Measurements from ENCODE around the gene CDC25B. TPM values are rescaled to one million over a fixed set of nuclear protein-coding genes. Genes with fewer than 3 reads are reported as not detected.

Gene CDC25B
- total RNA-seq, 1 donor from 2014 or later, result 7.5 TPM

DNA sequence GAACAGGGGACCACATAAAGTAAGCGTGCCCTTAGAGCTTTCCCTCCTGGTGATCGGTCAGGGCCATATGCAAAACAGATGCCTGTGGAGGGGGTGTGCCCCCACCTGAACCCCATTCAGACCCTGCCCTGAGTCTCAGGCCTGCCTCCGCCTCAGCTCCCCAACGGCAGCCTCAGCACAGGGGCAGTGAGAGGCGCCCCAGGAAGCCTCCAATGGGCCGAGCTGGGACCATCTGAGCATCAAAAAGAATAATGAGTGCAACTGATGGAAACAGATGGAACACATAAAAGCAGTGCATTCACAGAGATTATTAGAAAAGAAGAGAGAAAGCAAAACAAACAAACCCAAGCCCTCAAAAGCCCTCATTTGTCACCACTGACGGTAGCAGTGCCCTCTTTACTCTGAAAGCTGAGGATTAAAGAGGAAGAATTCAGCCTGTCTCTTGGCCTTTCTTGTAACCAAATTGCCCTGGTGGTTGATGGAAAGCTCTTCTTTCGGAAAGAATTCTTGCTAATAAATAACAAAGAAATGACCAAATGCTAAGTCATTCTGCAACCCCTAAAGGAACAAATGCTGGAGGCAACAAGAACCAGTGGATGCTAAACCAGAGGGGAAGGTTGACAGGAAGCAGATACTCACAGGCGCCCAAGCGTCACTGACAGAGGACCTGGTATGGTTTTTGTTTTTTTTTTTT lies 35.3 kb upstream of the CDC25B start:
- DNase-seq (no peak), ATAC-seq (no peak)
- intact Hi-C loops (cut with micrococcal nuclease), result no loop called here

DNA sequence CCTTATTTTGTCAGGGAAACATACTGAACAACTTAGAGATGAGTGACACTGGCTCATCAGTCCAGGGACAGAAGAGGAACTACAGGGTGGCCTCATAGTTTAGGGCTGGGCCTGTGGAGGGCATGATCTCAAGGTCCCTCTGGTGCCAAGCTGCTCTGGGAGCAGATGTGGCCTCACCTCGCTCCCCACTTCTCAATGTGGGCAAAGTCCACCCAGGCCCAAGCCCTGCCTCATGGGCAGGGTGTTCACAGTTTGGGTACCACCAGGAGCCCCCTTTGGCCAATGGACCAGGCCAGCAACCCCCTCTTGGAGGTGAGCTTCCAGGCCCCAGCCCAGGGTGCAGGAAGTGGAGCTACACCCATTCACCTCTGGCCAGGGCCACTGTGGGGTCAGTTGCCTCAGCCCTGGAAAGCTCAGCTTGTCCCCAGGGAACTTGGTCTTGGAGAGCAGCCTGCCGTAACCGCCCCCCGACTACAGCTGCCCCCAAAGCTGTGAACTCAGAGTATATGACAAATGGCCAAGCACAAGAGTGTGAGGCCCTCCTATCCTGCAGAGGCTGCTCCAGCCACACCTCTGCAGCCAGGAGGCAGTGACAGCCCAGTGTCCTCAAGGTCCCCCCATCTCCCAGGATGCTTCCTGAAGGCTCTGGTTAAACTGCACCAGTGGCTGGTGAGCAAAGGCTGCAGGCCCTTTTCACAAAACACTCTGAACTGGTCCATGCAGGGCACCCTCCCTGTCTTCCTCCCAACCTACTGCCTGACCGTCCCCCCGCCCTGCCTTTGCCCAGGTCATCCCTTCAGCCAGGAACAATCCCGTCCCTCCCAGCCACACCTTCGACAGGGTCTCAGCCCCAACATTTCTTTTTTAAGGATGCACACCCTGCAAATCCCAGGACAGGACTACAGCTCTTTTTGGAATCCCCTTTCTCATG lies 32.2 kb upstream of the CDC25B start:
- no peak for DNase-seq
- intact Hi-C loops (cut with micrococcal nuclease), result no loop called here
- no peak for ATAC-seq

- intact Hi-C loops (cut with micrococcal nuclease), result no loop called here
- ATAC-seq, result no peak
These were observed 31.5 kb upstream of the CDC25B start for GRCh38 chr20:3764659-3765058.

DNA sequence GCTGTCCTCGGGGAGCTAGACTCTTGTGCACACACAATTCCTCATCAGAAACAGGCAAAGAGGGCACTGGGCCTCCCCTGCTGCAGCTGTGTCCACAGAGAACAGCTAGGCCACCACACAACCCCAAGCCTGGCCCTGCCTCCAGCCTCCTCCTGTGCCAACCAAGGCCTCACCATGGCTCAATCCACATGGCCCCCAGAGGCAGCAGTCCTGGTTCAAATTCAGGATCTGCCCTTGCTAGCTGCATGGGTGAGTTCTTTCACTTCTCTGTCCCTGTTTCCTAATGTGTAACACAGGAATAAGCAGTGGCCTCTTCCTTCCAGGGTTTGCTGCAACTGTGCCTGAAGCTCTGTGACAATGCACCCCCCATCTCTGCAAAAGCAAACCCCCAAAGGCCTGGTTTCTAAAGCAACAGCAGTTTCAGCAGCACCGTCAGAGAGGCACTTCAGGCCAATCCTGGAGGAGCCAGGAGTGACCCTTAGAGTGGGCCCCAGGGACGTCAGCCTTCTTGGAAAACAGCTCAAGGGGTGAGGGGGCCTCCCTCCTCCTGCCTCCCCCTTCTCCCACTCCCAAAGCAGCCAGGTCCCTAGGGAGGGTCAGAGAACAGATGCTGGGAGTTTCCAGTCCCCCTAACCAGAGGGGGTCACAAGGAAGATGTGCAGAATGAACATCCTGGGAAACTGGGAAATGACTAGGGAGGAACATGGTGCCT lies 30.8 kb upstream of the CDC25B start:
- intact Hi-C loops (cut with micrococcal nuclease), result no loop called here
- peak; percentile 65 for DNase-seq
- ATAC-seq, result no peak

More at GRCh38 chr20:3764659-3765058, 31.5 kb upstream of the CDC25B start:
- DNase-seq, result no peak

GRCh38 chr20:3766422-3767109 lies 29.5 kb upstream of the CDC25B start:
- intact Hi-C loops (cut with micrococcal nuclease), result no loop called here
- DNase-seq (no peak), ATAC-seq (no peak)

DNA sequence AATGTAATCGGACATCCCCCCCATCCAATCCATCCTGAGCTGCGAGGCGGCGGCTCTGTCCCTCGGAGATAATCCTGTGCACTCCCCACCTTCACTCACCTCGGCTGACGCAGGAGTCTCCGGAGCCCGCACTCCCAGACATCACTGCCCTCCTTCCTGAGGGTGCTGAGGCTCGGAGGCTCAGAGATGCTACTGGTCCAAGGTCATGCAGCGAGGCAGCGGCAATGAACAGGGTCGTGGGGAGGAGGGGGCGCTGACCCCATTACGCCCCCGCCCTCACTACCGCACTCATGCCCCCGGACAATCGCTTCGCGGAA lies 29.0 kb upstream of the CDC25B start:
- ATAC-seq, result no peak
- DNase-seq, result no peak
- intact Hi-C loops (cut with micrococcal nuclease), result no loop called here

DNA sequence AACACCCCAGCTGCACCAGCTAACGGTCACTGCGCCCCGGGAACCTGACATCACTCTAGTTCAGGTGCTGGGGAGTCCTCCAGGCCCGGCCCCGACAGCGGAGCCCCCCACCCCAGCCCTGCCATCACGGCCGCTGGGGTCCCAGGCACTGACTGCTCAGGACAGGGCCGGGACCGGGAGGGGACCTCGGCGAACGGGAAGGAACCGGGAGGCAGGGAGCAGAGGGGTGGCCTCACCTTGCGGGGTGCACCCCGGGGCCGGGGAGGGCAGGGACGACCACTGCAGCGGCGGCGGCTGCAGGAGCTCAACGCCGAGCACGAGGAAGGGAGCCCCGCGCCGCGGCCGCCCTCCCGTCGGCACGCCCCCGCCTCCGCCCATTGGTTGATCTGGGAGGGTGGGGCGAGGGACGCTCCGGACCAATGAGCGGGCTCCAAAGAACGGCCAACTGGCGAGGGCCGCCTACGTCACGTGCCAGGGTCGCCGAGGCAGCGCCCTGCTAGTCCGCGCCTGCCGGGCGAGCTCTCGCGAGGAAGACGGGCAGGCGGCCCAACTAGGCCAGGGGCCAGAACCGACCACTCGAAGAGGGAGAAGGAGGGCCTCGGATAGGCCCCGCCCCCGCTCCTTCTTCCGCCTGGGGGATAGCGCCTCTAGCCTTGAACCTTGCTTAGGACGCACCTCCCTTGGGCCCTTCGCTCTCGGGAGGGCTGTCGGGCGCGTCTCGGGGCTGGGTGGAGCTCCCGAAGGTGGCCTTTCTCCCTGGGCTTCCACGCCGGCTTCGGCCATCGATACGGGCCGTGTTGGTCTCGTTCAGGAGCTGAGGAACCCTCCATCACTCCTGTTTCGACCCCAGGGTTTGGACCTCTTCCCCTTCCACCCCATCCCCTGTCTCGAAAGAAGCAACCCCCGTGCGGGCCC lies 28.4 kb upstream of the CDC25B start, which contains the start of gene ADISSP:
Gene ADISSP (minus strand): TSS at position 327 of the 915 bp plus-strand sequence. CDS start 7,653 bp downstream, outside the sequence.
- peak; percentile 95 for ATAC-seq
- intact Hi-C loops (cut with micrococcal nuclease), result no loop called here
- peak; percentile 100 for DNase-seq

- peak; percentile 84 for DNase-seq
- intact Hi-C loops (cut with micrococcal nuclease), result no loop called here
These were observed 27.6 kb upstream of the CDC25B start for GRCh38 chr20:3768342-3769130.

DNA sequence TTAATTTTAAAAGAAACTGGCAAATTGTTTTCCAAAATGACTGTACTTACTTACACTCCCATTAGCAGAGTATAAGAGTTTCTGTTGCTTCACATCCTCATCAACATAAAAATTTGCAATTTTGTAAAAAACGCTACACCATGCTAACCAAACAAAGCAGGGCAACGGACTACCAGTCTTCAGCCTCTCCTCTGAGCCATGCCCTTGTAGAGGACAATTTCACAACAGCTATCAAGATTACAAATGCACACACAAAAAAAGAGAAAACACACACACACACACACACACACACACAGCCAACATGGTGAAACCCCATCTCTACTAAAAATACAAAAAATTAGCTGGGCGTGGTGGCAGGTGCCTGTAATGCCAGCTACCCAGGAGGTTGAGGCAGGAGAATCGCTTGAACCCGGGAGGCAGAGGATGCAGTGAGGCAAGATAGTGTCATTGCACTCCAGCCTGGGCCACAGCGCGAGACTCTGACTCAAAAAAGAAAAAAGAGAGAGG lies 24.5 kb upstream of the CDC25B start:
- ATAC-seq (no peak), DNase-seq (no peak)
- intact Hi-C loops (cut with micrococcal nuclease), result no loop called here

More at GRCh38 chr20:3768342-3769130, 27.6 kb upstream of the CDC25B start:
- ATAC-seq, result peak; percentile 64

- intact Hi-C loops (cut with micrococcal nuclease), result no loop called here
- no peak for DNase-seq
- no peak for ATAC-seq
These were observed 20.5 kb upstream of the CDC25B start for GRCh38 chr20:3775457-3776108.

DNA sequence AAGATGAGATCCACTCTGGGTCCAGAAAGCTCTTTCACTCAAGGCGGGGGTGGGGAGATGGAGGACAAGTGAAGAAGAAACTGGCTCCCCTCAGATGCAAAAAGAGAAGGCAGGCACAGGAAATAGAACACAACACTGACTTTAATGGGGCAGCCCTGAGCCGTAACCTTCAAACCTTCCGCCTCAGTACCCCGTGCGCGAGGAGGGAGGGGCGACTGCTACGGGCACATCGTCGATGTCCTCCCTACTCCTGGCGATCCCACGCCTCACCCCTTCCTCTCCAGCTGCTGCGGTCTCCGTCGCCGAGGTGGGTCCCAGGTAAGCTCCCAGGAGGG lies 18.8 kb upstream of the CDC25B start:
- peak; percentile 3 for ATAC-seq
- intact Hi-C loops (cut with micrococcal nuclease), result no loop called here
- no peak for DNase-seq

GRCh38 chr20:3777716-3778629 lies 18.1 kb upstream of the CDC25B start:
- intact Hi-C loops (cut with micrococcal nuclease), result no loop called here
- peak; percentile 71 for ATAC-seq
- DNase-seq, result peak; percentile 82

- ATAC-seq, result no peak
- intact Hi-C loops (cut with micrococcal nuclease), result no loop called here
- no peak for DNase-seq
These were observed 17.1 kb upstream of the CDC25B start for GRCh38 chr20:3778976-3779375.

DNA sequence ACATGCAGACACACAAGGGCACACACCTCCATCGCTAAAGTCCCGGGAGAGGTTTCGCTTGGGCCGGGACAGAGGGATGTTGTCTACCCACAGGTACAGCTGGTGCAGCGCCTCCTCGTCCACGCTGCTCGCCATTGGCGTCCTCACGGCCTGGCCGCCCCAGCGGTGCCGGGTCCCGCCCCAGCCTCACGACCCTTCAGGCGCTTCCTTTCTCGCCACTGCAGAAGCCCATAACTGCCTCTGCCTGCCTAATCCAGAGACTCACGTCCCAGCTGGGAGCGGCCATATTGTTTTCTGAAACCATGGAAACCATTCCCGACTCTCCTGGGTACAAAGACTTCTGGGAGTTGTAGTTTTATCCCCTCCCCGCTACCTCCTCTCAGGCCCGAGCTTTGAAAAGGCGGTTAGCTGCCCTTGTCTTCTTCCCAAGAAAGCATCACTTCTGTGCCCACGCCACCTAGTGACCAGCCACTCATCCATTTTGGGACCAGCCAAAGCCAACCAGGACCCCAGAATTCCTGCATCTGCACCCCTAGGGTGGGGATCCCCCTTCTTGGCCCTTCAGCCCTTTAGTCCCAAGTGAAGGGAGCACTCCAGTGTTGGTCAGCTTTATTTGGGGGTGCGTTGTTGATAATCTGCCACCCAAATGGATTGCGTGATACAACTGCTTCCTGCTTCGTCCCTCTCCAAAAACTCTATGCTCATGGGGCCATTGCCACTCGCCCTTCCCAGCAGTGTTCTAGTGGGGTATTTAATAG lies 14.8 kb upstream of the CDC25B start, which contains the start of gene SPEF1:
Gene SPEF1 (minus strand): TSS at position 296 of the 758 bp plus-strand sequence. CDS start 161 bp downstream, at position 135.
- ATAC-seq (peak; percentile 79), DNase-seq (peak; percentile 67)
- intact Hi-C loops (cut with micrococcal nuclease), result no loop called here

GRCh38 chr20:3782597-3782996 lies 13.5 kb upstream of the CDC25B start:
- ATAC-seq, result no peak
- DNase-seq, result no peak
- intact Hi-C loops (cut with micrococcal nuclease), result no loop called here
